ENCODE results near the gene ADARB1.

The ADARB1 gene

DNA sequence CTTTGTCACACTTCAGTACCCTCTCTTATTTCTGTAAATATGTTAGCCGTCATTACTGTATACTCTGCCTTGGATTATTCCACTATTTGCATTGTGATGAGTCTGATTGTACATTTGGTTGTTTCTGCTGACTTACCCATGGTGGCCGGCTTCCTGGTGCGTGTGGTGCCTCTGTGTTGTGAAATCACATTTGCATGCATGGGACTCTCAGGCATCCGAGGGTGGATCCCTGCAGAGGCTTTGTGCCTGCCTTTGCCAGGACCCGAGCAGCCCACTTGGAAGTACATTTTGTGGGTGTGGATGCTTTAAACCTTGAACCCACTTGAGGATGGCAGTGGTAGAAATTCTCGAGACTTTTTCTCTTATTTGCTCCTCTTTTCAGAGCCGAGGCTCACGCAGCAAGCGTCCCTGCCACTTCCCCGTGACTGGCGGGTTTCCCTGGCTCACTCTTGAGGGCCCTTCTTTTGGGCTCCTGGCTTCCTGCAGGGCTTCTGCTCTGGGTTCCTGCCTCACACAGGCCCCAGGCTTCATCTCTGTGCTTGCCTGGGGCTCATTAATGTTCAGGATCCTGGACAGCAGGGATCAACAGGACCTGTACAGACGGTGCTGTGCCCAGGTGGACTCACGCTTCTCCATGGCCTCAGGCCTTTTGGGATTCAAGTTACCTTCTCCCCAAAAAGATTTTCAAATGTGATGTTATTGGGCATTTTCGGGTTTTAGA is 176.7 kb downstream of the ADARB1 start:
- TF ChIP-seq, protein P1, sequence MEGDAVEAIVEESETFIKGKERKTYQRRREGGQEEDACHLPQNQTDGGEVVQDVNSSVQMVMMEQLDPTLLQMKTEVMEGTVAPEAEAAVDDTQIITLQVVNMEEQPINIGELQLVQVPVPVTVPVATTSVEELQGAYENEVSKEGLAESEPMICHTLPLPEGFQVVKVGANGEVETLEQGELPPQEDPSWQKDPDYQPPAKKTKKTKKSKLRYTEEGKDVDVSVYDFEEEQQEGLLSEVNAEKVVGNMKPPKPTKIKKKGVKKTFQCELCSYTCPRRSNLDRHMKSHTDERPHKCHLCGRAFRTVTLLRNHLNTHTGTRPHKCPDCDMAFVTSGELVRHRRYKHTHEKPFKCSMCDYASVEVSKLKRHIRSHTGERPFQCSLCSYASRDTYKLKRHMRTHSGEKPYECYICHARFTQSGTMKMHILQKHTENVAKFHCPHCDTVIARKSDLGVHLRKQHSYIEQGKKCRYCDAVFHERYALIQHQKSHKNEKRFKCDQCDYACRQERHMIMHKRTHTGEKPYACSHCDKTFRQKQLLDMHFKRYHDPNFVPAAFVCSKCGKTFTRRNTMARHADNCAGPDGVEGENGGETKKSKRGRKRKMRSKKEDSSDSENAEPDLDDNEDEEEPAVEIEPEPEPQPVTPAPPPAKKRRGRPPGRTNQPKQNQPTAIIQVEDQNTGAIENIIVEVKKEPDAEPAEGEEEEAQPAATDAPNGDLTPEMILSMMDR (conservative IDR thresholded peaks at IDR 0.05), result no peak
- no peak for TF ChIP-seq ZFX (IDR thresholded peaks at IDR 0.05)
- no peak overlapping the region for H3K27ac ChIP-seq

DNA sequence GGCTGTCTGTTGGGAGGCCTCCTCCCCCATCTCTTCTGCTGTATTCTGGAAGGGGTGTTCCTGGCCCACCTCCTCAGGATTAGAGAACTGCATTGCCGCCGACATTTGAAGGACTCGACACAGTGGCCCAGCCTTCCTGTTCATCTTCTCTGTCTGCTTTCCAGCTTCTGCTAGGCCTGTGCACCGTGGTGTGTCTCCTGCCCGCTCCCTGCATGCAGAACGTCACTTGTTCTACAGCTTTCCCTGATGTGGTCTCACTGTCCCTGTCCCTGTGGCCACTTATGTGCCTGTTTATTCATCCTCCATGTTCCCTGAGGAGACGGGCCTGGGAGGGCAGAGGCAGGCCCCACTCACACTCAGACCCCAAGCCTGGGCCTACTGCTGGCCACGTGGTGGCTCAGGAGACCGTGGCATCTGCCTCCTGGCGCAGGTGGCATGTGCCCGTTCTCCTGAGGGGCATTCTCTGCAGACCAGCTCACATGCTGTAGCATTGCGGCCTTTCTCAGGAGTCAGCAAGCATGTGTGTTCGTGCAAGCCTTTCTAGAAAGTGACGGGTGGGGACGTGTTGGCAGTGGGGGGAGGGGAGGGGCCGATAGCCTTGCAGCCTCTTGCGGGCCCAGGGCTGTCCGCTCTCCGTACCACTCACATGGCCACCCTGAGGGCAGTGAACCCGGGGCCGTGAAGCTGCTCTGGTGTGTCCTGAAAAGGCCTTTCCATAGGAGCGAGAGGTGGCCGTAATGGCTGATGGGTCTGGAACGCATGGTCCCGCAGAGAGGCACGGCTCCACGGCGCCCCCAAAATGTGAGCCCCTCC is 177.5 kb downstream of the ADARB1 start:
- no peak overlapping the region for H3K27ac ChIP-seq
- no peak for TF ChIP-seq ZFX (IDR thresholded peaks at IDR 0.05)
- TF ChIP-seq, protein P1 (conservative IDR thresholded peaks at IDR 0.05), result no peak

DNA sequence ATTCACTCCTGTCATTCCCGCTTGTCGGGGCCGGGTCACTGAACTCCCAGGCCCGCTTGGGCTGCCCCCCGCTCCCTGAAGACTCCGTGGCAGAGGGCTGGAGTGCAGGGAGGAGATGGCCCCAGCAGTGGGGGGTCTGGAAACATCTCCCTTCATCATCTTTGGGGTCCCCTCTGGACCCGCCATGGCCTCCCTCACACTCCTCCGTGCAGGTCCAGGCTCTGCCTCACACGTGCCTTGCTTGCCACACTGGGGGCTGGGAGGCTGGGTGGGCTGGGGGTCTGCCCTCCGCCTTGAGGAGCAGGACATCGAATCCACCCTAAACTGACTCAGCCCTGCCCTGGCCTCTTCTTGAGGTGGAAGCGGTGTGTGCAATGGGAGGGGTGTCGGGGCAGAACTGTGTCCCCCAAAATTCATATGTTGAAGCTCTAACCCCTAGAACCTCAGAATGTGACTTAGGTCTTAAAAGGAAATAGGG is 178.1 kb downstream of the ADARB1 start:
- TF ChIP-seq, protein P1 (conservative IDR thresholded peaks at IDR 0.05), result no peak
- no peak for TF ChIP-seq ZFX (IDR thresholded peaks at IDR 0.05)

DNA sequence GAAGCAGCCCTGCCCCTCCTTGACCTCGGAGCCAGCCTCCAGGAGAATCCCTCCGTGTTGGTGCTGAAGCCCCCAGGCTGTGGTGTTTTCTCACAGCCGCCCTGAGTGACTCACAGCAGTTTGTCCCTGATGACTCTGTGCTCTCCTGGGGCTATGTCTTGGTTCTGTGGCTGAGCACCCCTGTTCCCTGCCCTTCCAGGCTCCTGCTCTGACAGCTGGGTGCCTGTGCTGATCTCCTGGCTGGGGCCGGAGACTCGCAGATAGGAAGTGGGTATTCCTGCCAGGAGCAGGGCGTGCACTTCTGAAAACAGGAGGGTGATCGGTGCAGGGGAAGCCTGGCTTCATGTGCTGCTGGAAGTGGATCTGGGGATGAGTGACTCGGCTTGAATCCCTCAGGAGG is 178.8 kb downstream of the ADARB1 start:
- TF ChIP-seq, protein P1 (conservative IDR thresholded peaks at IDR 0.05), result no peak
- no peak for TF ChIP-seq ZFX (IDR thresholded peaks at IDR 0.05)
- H3K27ac ChIP-seq, result no peak overlapping the region

More for the DNA sequence above, 178.1 kb downstream of the ADARB1 start:
- H3K27ac ChIP-seq, result no peak overlapping the region

DNA sequence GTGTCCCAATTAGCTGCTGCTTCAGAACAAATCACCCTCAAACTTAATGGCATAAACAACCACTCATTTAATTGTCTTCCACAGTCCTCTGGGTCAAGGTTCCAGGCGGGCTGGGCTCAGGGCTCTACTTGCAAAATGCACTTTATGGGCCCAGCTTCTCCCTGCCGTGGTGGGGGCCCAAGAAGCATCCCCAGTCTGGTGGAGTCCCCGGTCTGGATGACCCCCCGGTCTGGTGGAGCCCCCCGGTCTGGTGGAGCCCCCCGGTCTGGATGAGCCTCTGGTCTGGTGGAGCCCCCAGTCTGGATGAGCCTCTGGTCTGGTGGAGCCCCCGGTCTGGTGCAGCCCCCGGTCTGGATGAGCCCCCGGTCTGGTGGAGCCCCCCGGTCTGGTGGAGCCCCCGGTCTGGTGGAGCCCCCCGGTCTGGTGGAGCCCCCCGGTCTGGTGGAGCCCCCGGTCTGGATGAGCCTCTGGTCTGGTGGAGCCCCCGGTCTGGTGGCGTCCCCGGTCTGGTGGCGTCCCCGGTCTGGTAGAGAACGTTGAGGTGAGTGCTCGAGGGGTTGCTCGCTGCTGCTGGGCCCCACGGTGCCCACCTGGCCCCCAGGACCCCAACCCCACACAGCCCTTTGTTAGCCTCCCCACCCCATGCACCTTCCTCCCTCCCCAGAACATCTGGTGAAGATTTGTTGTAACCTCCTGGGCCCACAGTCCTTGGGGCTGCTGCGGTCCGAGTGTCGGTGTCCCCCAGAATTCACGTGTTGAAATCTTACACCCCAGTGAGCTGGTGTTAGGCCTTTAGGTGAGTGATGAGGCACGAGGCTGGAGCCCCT is 179.5 kb downstream of the ADARB1 start:
- no peak overlapping the region for H3K27ac ChIP-seq
- TF ChIP-seq ZFX (IDR thresholded peaks at IDR 0.05), result no peak
- TF ChIP-seq, protein P1 (conservative IDR thresholded peaks at IDR 0.05), result no peak

DNA sequence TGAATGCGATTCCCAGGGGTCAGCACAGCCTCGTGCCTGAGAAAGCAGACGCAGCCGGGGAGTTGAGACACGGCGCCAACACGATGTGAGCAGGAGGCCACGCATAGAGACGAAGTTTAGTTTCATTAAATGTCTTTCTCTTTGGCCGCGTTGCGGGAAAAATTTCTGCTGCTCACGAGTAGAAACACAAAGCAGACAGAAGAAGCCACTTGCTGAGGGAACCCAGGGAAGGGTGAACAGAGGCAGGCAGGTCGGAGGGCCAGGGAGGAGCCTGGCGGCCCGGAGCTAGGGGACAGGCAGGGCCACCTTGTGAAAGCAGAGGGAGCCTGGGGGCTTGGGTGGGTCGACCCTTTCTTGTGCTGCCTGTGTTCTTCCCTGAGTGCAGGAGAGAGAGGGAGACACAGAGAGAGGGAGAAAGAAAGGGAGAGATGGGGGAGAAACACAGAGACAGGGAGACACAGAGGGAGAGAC is 180.1 kb downstream of the ADARB1 start:
- no peak overlapping the region for H3K27ac ChIP-seq
- no peak for TF ChIP-seq ZFX (IDR thresholded peaks at IDR 0.05)
- TF ChIP-seq, protein P1 (conservative IDR thresholded peaks at IDR 0.05), result no peak

Measured in C4-2B (cell line).